Muscle layer of duodenum (tissue), 2 donors: ENCODE data around the gene NME2.
"Not testable (repeated sequence)": the region's sequence is repeated elsewhere in the genome, so short reads cannot be mapped to it uniquely, and the experiment has no call there.

Experiments
- H3K27ac ChIP-seq: one replicate; pipeline ENCODE4 v1.7.0; 2013; ENCODE audit warnings: mild to moderate bottlenecking, low read length
- H3K27me3 ChIP-seq: one replicate; pipeline ENCODE4 v1.7.0; 2013; ENCODE audit warnings: low read depth, mild to moderate bottlenecking, control low read depth, low read length
- H3K36me3 ChIP-seq, 2 donors: one replicate each; pipeline ENCODE4 v1.7.0; 2013; ENCODE audit warnings: low read length in 2 of 2, control low read depth in 1 of 2, mild to moderate bottlenecking in 1 of 2; ENCODE audit not compliant: insufficient read depth in 2 of 2, control insufficient read depth in 1 of 2
- H3K4me1 ChIP-seq, 2 donors: one replicate each; pipeline ENCODE4 v1.7.0; 2013; ENCODE audit warnings: low read length in 2 of 2, mild to moderate bottlenecking in 2 of 2, control low read depth in 1 of 2, moderate library complexity in 1 of 2; ENCODE audit not compliant: insufficient read depth in 2 of 2, control insufficient read depth in 1 of 2
- H3K4me3 ChIP-seq, 2 donors: one replicate each; pipeline ENCODE4 v1.7.0; 2013; ENCODE audit warnings: low read length in 2 of 2, low read depth in 1 of 2, mild to moderate bottlenecking in 1 of 2
- H3K9me3 ChIP-seq, 2 donors: one replicate each; pipeline ENCODE4 v1.7.0; 2013; ENCODE audit warnings: low read length in 2 of 2, control low read depth in 1 of 2, mild to moderate bottlenecking in 1 of 2; ENCODE audit not compliant: control insufficient read depth in 1 of 2
- donor health status: healthy.

NME2 gene

GRCh38 chr17:51154176-51154575 is 12.0 kb upstream of the NME2 start:
- peaks cover 3 to 6% of the 10 kb centered on the region in 2 donors for H3K36me3 ChIP-seq

GRCh38 chr17:51155416-51155815 is 10.8 kb upstream of the NME2 start:
- Histone ChIP-seq H3K27me3 (no peaks in the 10 kb centered on the region), H3K36me3 (peaks cover 3 to 13% of the 10 kb centered on the region in 2 donors), H3K9me3 (no peaks in the 10 kb centered on the region), H3K4me1 (peaks cover 7 to 8% of the 10 kb centered on the region in 2 donors), H3K27ac (no peak overlapping the region), H3K4me3 (no peak overlapping the region)

More at GRCh38 chr17:51154176-51154575, 12.0 kb upstream of the NME2 start:
- Histone ChIP-seq H3K4me1 (peaks cover 7 to 8% of the 10 kb centered on the region in 2 donors), H3K27ac (peak overlapping the region; percentile 89), H3K9me3 (no peaks in the 10 kb centered on the region), H3K4me3 (peak overlapping the region; percentile 93 to 95), H3K27me3 (no peaks in the 10 kb centered on the region)

DNA sequence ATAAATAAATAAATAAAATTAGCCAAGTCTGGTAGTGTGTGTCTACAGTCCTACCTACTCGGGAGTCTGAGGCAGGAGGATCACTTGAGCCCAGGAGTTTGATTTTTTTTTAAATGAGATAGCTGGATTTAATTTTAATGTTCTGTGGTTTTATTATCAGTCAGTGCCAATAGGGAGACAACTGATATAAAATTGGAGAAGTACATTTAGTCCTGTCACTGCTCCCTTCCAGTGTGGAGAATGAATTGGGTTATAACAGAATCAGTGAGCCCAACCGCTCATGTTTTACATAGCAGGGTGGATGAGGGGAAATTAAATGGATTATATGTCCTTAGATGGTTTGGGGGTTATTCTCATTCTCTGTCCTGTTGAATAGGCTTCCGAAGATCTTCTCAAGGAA is 6.6 kb upstream of the NME2 start:
- Histone ChIP-seq H3K27me3 (no peaks in the 10 kb centered on the region), H3K36me3 (peaks cover 19 to 32% of the 10 kb centered on the region in 2 donors), H3K9me3 (no peaks in the 10 kb centered on the region), H3K4me3 (no peak overlapping the region), H3K4me1 (peaks cover under 1% of the 10 kb centered on the region in 2 donors), H3K27ac (no peak overlapping the region)

DNA sequence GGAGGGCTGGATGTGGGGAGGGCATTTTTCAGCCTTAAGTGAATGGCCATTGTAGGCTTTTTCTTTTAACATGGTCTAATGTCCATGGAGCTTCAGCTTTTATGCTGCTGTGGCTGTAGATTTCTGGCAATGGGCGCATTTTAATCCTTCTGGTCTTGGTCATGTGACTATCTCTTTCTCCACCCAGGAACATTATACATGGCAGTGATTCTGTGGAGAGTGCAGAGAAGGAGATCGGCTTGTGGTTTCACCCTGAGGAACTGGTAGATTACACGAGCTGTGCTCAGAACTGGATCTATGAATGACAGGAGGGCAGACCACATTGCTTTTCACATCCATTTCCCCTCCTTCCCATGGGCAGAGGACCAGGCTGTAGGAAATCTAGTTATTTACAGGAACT is 4.7 kb upstream of the NME2 start:
- Histone ChIP-seq H3K9me3 (no peaks in the 10 kb centered on the region), H3K27me3 (no peaks in the 10 kb centered on the region), H3K4me1 (peaks cover 0 to 7% of the 10 kb centered on the region in 2 donors), H3K36me3 (peaks cover 19 to 32% of the 10 kb centered on the region in 2 donors), H3K4me3 (no peak overlapping the region), H3K27ac (no peak overlapping the region)

- H3K9me3 ChIP-seq, result no peaks in the 10 kb centered on the region
- peak overlapping the region; percentile 79 to 82 for H3K4me3 ChIP-seq
- H3K27ac ChIP-seq, result peak overlapping the region; percentile 97
- H3K4me1 ChIP-seq, result peaks cover 0 to 7% of the 10 kb centered on the region in 2 donors
- H3K36me3 ChIP-seq, result peaks cover 27 to 37% of the 10 kb centered on the region in 2 donors
- no peaks in the 10 kb centered on the region for H3K27me3 ChIP-seq
These were observed 1.1 kb upstream of the NME2 start for GRCh38 chr17:51164911-51165679.

DNA sequence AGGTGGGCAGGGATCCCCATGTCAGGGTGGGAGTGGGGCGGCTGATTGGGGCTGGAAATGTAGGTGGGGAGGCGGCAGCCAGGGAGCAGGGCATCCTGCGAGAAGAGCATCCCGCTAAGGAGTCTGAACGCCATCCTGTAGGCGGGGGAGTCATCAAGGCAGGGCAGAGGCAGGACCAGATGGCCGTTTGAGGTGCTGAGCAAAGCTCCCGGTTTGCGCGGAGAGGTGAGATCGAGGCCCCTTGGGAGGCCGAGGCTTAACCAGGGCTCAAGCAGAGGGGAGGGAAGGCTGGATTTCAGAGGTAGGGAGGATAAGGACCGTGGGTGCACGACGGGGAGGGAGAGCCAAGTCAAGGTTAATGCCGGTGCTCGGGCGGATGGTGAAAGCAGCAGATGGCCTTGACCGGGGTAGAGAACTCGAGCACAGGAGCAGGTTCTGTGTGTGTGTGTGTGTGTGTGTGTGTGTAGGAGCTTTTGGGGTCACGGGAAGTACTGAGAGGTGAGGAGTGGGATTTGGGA is 472 bp upstream of the NME2 start:
- H3K4me1 ChIP-seq, result peaks cover 0 to 7% of the 10 kb centered on the region in 2 donors
- peak overlapping the region; percentile 79 to 82 for H3K4me3 ChIP-seq
- no peaks in the 10 kb centered on the region for H3K9me3 ChIP-seq
- H3K27ac ChIP-seq, result peak overlapping the region; percentile 97
- H3K36me3 ChIP-seq, result peaks cover 28 to 35% of the 10 kb centered on the region in 2 donors
- no peaks in the 10 kb centered on the region for H3K27me3 ChIP-seq

DNA sequence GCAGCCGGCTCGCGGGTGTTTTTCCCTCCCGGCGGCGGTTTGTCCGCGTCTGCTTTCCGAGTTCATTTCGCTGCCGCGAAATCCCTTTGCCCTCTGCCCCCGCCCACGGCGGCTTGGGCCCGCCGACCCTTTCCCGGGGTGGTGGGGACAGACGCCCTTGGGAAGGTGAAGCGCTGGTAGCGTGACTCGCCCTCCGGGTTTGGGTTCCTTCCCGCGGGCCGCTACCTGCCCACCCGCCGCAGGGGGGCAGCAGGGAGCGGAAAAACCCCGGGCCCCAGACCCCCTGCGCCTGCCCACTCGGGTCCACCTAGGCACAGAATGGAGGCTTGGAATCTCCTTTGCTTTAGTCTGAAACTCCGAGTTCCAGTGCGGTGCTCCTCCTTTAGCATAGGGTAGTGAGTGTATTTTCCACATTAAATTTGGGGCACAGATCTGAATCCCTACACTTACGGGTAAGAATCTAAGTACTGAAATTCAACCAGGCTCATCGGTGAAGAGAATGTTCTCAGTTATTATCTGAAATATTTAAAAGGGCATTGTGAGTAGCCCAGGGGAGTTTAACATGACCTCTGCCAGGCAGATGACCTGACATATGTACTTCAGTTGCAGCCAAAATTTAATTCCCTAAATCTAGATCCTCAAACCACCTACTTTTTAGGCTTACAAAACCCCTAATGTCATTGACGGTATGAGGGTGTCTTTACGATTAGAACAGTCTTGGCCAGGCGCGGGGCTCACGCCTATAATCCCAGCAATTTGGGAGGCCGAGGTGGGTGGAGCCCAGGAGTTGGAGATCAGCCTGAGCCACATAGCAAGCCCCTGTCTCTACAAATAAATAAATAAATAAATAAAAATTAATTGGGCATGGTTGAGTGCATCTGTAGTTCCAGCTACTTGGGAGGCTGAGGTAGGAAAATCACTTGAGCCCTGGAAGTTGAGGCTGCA is 1.0 kb downstream of the NME2 start:
- Histone ChIP-seq H3K4me1 (peaks cover 0 to 7% of the 10 kb centered on the region in 2 donors), H3K27ac (peak overlapping the region; percentile 69), H3K4me3 (peak overlapping the region; percentile 76 to 82), H3K27me3 (no peaks in the 10 kb centered on the region), H3K36me3 (peaks cover 25 to 35% of the 10 kb centered on the region in 2 donors), H3K9me3 (no peaks in the 10 kb centered on the region)

DNA sequence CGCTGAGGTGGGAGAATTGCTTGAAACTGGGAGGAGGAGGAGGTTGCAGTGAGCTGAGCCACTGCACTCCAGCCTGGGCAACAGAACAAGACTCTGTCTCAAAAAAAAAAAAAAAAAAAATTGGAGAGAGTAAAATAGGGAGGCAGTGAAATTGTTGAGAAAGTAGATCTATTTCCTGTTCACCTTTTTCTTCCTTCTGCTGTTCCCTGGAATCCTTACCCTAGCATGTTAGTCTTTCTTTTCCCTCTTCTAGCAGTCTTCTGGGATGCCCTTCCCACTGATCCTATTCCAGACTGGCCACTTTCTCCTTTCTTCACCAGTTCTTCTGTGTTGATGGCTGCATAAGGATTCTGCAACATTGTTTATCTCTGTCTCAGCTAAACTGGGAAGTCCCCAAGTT is 3.1 kb downstream of the NME2 start:
- Histone ChIP-seq H3K4me1 (peaks cover 0 to 7% of the 10 kb centered on the region in 2 donors), H3K27ac (no peak overlapping the region), H3K4me3 (no peak overlapping the region), H3K27me3 (no peaks in the 10 kb centered on the region), H3K9me3 (no peaks in the 10 kb centered on the region), H3K36me3 (peaks cover 25 to 34% of the 10 kb centered on the region in 2 donors)

DNA sequence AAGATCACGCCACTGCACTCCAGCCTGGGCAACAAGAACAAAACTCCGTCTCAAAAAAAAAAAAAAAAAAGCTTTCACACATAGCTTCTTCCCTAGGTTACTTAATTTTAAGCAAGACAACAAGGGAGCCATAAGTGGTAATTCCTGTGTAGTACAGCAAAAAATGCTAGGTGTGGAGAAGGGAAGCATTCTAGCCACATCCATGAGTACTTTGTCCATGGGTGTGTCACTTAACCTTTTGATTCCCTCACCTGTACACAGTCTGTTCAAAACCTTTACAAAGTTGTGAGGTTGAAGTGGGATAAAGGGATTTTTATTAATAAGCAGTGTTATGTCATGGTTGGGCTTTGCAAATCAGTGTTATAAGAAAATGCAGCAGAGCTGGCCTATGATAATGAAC is 4.5 kb downstream of the NME2 start:
- H3K9me3 ChIP-seq, result no peaks in the 10 kb centered on the region
- no peak overlapping the region for H3K4me3 ChIP-seq
- H3K4me1 ChIP-seq, result peaks cover 0 to 2% of the 10 kb centered on the region in 2 donors
- peaks cover 25 to 34% of the 10 kb centered on the region in 2 donors for H3K36me3 ChIP-seq
- H3K27me3 ChIP-seq, result no peaks in the 10 kb centered on the region
- no peak overlapping the region for H3K27ac ChIP-seq

- not testable (repeated sequence) for H3K4me3 ChIP-seq, H3K27ac ChIP-seq, H3K9me3 ChIP-seq, H3K27me3 ChIP-seq, H3K4me1 ChIP-seq
- peaks cover 25 to 34% of the 10 kb centered on the region in 2 donors for H3K36me3 ChIP-seq
These were observed 5.8 kb downstream of the NME2 start for GRCh38 chr17:51172030-51172429.

GRCh38 chr17:51180486-51180885 is 14.3 kb downstream of the NME2 start:
- Histone ChIP-seq H3K27me3 (no peaks in the 10 kb centered on the region), H3K9me3 (no peaks in the 10 kb centered on the region), H3K27ac (no peak overlapping the region), H3K36me3 (peaks cover 17 to 20% of the 10 kb centered on the region in 2 donors), H3K4me1 (peaks cover 0 to 4% of the 10 kb centered on the region in 2 donors), H3K4me3 (no peak overlapping the region)
